SK-N-MC (cell line): ENCODE data around the gene SLC34A3.

Experiments
- DNase-seq: peaks from one replicate; pipeline ENCODE4 v3.0.0-alpha.2; 2011; ENCODE audit warnings: low read depth, low spot score
- H3K27ac ChIP-seq: fragments of 200-600 bp; sonication (generic); 2 replicates; pipeline ENCODE4 v1.5.1; 2016; ENCODE audit warnings: mixed run types
- H3K36me3 ChIP-seq: fragments of 200-600 bp; sonication (generic); 2 replicates; pipeline ENCODE4 v1.6.1; 2017; ENCODE audit warnings: antibody characterized with exemption, low read length, mixed read lengths; ENCODE audit not compliant: insufficient read depth
- H3K4me3 ChIP-seq: fragments of 200-600 bp; sonication (generic); 2 replicates; pipeline ENCODE4 v1.5.1; 2016
- H3K9ac ChIP-seq: fragments of 200-600 bp; sonication (generic); 2 replicates; pipeline ENCODE4 v1.8.0; 2017; ENCODE audit warnings: mixed run types, mixed read lengths; ENCODE audit not compliant: insufficient read length
- H3K9me3 ChIP-seq: fragments of 200-600 bp; sonication (generic); 2 replicates; pipeline ENCODE4 v1.6.1; 2017; ENCODE audit warnings: low read depth, mild to moderate bottlenecking, antibody characterized with exemption, low read length, moderate library complexity, mixed read lengths
- EZH2 ChIP-seq: fragments of 200-600 bp; sonication (generic); IDR thresholded peaks from one replicate; pipeline ENCODE4 v1.6.1; 2017; ENCODE audit warnings: antibody characterized with exemption
- FOXP2 ChIP-seq: optimal IDR thresholded peaks from 2 replicates; pipeline ENCODE3; 2011; ENCODE audit warnings: mild to moderate bottlenecking, moderate library complexity; ENCODE audit not compliant: insufficient read depth; ENCODE audit errors: extremely low read length, control extremely low read depth
- POLR2AphosphoS5 ChIP-seq: IDR thresholded peaks from 2 replicates; pipeline ENCODE4 v1.6.1; 2012; ENCODE audit warnings: mild to moderate bottlenecking, low read depth, low read length, borderline replicate concordance

Gene SLC34A3

DNA sequence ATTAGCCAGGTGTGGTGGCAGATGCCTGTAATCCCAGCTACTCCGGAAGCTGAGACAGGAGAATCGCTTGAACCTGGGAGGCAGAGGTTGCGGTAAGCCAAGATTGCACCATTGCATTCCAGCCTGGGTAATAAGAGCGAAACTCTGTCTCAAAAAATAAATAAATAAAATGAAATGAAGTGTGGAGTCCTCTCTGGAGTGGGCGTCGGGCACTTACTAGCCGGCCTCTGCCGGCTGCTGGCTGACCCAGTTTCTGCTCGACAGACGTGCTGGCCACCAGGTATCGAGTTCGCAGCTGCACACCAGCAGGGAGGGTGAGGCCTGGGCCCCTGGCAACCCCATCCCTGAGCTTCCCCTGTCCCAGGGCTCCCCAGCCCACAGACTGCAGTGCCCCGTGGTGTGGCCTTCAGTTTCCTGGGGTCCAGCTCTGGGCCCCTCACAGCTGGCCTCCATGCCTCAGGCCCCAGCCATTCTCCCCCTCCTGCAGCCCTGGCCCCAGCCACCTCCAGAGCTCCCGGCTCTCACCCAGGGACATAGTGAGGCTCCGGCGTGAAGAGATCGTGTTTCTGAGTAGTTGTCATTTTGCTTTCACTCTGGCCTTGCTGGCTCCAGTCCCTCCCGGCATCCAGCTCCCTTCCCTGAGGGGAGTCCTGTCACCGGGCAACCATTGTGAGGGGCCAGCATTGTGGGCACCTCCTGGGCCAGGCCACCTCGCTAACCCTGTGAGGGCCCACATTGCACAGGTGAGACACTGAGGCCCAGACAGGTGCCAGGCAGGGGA lies 16.6 kb downstream of the SLC34A3 start:
- Histone ChIP-seq H3K9ac (no peak overlapping the region), H3K4me3 (no peak overlapping the region), H3K36me3 (peaks cover 14% of the 10 kb centered on the region), H3K9me3 (no peaks in the 10 kb centered on the region), H3K27ac (no peak overlapping the region)
- DNase-seq = no peak
- no peak for TF ChIP-seq POLR2AphosphoS5
- TF ChIP-seq FOXP2 = no peak
- TF ChIP-seq EZH2 = no peak

DNA sequence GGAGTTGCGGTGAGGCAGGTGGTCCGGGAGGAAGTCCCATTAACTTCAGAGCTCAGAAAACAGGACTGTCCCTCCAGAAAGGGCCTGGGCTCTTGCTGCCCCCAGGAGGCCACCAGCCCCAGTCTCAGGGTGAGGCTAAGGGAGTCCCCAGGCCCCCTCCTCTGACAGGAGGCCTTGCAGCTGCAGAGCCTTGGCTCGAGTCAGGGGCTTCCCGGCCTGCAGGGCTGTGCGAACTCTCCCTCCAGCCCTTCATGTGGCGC lies 17.1 kb downstream of the SLC34A3 start:
- Histone ChIP-seq H3K9ac (no peak overlapping the region), H3K9me3 (no peaks in the 10 kb centered on the region), H3K36me3 (peaks cover 9% of the 10 kb centered on the region), H3K27ac (no peak overlapping the region), H3K4me3 (no peak overlapping the region)
- TF ChIP-seq FOXP2 = no peak
- TF ChIP-seq POLR2AphosphoS5 = no peak
- no peak for TF ChIP-seq EZH2
- no peak for DNase-seq

DNA sequence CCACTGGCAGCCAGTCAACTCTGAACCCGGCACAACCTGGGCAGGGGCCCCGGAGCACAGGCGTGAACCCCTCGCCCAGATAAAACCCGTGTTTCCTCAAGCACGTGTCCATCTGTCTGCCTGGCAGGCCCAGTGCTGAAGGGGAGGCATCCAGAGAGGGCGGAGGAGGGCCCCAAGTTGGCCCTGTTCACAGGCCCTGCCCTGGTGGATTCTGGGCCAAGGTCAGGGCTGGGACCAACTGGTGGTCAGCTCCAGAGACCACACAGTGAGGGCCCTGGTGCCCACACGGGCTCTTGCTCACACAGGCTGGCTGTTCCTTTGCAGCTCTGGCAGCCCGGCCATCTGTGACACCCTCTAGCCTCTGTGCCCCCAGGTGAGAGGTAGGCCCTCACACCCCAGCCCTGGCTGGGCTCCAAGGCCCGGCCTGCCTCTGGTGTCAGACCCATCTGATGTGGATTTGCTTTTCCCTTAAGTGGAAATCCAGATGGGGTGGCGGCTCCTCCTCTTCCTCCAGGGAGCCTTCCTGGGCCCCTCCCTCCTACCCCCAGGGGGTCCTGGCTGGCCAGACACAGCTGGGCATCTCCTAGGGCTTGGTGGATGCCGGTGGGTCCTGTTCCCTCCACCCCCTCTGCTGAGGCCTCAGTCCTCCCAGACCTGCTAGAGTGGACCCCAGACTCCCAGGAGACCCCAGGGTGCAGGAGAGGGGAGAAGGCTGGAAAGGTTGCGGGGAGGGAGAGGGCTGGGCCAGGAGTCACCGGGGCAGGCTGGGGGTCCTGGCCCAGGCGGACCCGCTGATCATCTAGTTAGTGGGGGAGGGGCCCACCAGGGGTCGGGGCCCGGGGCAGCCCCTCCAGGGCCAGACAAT lies 19.9 kb downstream of the SLC34A3 start:
- no peak overlapping the region for H3K9ac ChIP-seq
- no peak for DNase-seq
- no peak overlapping the region for H3K4me3 ChIP-seq
- no peak for TF ChIP-seq POLR2AphosphoS5
- TF ChIP-seq FOXP2 = no peak
- no peak for TF ChIP-seq EZH2
- H3K27ac ChIP-seq = no peak overlapping the region
- no peaks in the 10 kb centered on the region for H3K9me3 ChIP-seq
- no peaks in the 10 kb centered on the region for H3K36me3 ChIP-seq

DNA sequence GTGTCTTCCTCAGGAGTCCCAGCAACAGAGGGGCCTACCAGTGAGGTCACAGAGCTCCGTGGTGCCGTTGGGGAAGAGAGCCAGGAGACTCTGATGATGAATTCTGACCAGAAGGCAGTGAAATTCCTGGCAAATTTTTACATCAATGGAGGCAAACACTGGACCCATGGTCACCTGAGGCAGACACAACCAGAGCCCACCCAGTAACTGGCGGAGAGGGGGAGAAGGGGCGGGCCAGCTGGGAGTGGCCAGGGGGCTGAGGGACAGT lies 20.4 kb downstream of the SLC34A3 start, which contains the start of gene STPG3:
Gene STPG3, plus strand, starts transcription at position 93 of the 268 bp plus-strand sequence. Its CDS starts 1 bp downstream, at position 94.
- Histone ChIP-seq H3K27ac (no peak within 1 kb of the TSS), H3K9me3 (no peaks in the 10 kb centered on the region), H3K9ac (no peak within 1 kb of the TSS), H3K36me3 (peaks cover under 1% of the 10 kb centered on the region; the same call in 1 of the 2 replicates), H3K4me3 (no peak within 1 kb of the TSS)
- no peak for DNase-seq
- TF ChIP-seq EZH2 (no peak), POLR2AphosphoS5 (no peak), FOXP2 (no peak)

DNA sequence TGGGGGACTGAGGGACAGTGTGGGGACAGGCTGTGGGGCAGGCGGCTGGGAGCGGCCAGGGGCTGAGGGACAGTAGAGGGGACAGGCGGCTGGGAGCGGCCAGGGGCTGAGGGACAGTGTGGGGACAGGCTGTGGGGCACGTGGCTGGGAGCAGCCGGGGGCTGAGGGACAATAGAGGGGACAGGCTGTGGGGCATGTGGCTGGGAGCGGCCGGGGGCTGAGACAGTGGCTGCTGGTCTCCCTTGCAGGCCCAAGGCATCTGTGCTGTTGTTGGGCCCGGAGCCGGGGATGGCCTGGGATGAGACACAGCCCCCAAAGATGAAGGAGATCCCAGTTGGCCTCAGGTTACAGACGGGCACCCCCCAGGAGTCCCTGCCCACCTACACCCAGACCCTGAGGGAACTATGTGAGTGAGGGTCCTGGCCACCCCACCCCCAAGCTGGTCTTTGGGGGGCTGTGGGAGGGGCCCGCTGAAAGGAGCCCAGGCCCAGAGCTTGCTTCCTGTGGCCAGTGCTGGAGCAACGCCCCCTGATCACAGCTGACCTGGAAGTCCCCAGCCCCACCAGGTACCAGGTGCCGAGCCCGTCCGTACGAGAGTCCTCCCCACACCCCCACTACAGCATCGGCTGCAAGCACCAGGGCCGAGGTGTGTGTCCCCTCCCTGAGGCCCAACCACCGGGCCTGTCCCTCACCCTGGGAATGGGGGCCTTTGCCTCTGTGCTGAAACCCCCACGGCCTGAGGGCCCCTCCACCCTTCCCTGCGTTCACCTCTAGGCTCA lies 21.0 kb downstream of the SLC34A3 start:
- Histone ChIP-seq H3K4me3 (no peak overlapping the region), H3K9me3 (no peaks in the 10 kb centered on the region), H3K36me3 (peaks cover 6% of the 10 kb centered on the region; the same call in 1 of the 2 replicates), H3K9ac (no peak overlapping the region), H3K27ac (no peak overlapping the region)
- DNase-seq = no peak
- TF ChIP-seq FOXP2 (no peak), EZH2 (no peak), POLR2AphosphoS5 (no peak)

DNA sequence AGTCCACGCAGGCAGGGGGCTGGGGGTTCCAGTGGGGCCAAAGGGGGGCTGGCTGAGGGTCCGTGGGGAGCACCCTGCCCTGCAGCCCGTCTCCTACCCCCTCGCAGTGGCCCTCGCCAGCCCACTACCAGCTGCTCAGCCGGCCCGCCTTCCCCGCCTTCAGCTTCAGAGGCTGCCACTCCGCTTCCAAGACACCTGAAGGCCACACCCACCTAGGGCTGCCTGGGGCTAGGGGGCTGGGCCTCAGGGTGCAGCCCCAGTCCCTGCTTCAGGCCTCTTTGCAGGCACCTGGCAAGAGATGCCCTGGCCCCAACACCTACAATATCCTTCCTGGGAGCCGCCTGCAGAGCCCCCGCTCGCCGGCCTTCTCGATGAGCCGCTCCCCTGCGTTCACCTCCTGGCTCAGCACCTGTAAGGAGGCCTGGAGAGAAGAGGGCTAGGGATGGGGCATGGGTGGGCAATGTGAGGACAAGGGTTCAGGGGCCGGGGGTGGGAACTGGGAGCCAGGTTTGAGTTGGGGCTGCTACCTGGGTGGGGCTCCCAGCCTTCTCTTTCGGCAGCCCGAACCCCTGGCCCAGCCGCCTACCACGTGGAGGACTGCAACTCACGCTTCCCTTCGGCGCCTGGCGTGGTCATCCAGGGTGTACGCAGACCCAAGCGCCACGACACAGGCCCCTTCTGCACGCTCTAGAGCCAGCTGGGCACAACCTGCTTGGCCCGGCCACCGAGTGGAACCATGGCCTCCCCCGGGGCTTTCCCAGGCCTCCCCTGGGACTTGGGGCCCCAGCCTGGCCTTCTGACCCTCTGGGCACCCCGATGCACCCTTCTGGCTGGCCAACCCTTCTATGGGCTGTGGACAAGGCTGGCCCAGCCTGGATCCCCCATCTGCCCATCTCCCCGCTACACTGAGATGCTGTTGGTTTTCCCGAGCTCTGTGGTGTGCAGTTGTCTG lies 22.1 kb downstream of the SLC34A3 start:
- H3K36me3 ChIP-seq = peaks cover 11% of the 10 kb centered on the region; the same call in 1 of the 2 replicates
- no peak overlapping the region for H3K27ac ChIP-seq
- no peak overlapping the region for H3K9ac ChIP-seq
- H3K9me3 ChIP-seq = no peaks in the 10 kb centered on the region
- H3K4me3 ChIP-seq = no peak overlapping the region
- TF ChIP-seq POLR2AphosphoS5 (no peak), EZH2 (no peak), FOXP2 (no peak)
- no peak for DNase-seq

DNA sequence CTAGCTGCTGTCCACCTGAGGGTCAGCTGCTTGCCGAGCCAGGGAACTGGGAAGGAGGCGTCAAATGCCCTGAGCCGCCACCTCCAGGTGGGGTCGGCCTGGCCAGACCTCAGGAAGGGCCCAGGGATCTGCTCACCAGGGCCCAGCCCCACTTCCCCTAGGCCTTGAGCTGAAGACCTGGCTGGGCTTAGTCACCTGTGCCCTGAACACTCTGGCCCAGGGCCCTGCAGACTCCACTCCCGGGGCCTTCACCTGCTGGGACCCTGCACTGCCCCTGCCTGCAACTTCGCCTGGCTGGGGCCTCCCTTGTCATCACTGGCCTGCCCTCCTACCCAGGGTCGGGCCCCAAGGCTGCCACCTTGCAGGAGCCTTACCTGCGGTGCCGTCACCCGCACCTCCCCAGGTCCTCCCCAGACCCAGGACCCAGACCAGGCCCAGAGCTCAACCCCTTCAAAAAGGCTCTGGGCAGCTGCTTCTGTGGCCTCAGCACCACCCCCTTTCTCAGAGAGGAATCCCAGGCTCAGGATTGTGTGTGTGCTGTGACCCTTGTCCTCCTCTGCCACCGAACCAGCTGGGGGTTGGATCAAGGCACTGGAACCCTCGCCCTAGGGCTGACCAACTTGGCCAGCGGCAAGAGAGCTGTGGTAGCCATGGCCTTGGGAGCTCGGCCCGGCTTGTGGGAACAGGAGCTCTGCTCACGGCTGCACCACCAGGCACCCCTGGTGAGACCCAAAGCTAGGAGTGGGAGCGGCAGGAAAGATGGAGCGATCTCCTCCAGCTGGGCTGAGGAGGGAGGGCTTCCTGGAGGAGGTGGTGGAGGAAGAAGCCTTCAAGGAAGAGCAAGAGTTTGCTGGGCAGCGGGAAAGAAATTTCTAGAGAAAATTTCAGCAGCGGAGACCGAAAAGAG lies 23.3 kb downstream of the SLC34A3 start:
- Histone ChIP-seq H3K27ac (no peak overlapping the region; the same call in 1 of the 2 replicates), H3K9ac (peak overlapping the region; percentile 79), H3K4me3 (peak overlapping the region; percentile 88), H3K36me3 (peaks cover 22% of the 10 kb centered on the region), H3K9me3 (no peaks in the 10 kb centered on the region)
- DNase-seq = no peak
- TF ChIP-seq EZH2 (no peak), FOXP2 (no peak), POLR2AphosphoS5 (no peak)
